SK-N-SH (cell line): ENCODE data around the gene KCTD4.

Source experiments
- CHD2 ChIP-seq: fragments of 150-350 bp; IDR thresholded peaks from 2 replicates; pipeline ENCODE4 v1.6.1; 2018; ENCODE audit warnings: low read length; ENCODE audit not compliant: partially characterized antibody
- CTCF ChIP-seq: fragments of 200-600 bp; sonication (generic); IDR thresholded peaks from 2 replicates; pipeline ENCODE4 v1.6.1; 2017; ENCODE audit warnings: antibody characterized with exemption, mild to moderate bottlenecking, moderate library complexity
- EP300 ChIP-seq, 2 experiments: IDR thresholded peaks; 2 replicates each; pipeline versions ENCODE4 v1.4.0 to v1.6.1; 2012; ENCODE audit warnings: borderline replicate concordance in 1 of 2, low read depth in 1 of 2, low read length in 1 of 2
- POLR2AphosphoS5 ChIP-seq: IDR thresholded peaks from 2 replicates; pipeline ENCODE4 v1.6.1; 2012; ENCODE audit warnings: low read depth, low read length
- USF2 ChIP-seq: fragments of 150-350 bp; IDR thresholded peaks from 2 replicates; pipeline ENCODE4 v1.6.1; 2017; ENCODE audit warnings: antibody characterized with exemption, low read length, low read depth, borderline replicate concordance

- no peak for TF ChIP-seq EP300 (IDR thresholded peaks at IDR 0.05; ENCODE audit: borderline replicate concordance in 1 of 2, low read depth in 1 of 2, low read length in 1 of 2)
- TF ChIP-seq CTCF: no peak
- no peak for TF ChIP-seq CHD2
- TF ChIP-seq POLR2AphosphoS5: no peak
- no peak for TF ChIP-seq USF2
Observed at GRCh38 chr13:45249662-45250061, 48.8 kb upstream of the KCTD4 start.
